B cell (primary cell): ENCODE results near the gene INPP1. TPM values are rescaled to one million over a fixed set of nuclear protein-coding genes. Genes with fewer than 3 reads are reported as not detected.

ENCODE experiments used
- ATAC-seq: fragments of 200-7000 bp; cut with Tn5 transposase; one replicate; pipeline ENCODE4 v1.10.0; 2021; ENCODE audit warnings: low read depth, mild to moderate bottlenecking, moderate number of reproducible peaks, moderate library complexity
- CTCF ChIA-PET: fragments of 350-600 bp; sonication (Branson Sonifier 250); formaldehyde crosslinking; loops from one replicate; lab custom pipeline; 2021; ENCODE audit warnings: antibody characterized with exemption, inconsistent platforms; lab: Charles Lee
- POLR2A ChIA-PET: fragments of 350-600 bp; sonication (Branson Sonifier 250); formaldehyde crosslinking; loops from one replicate; lab custom pipeline; 2021; ENCODE audit warnings: antibody characterized with exemption; lab: Charles Lee
- DNase-seq: peaks from one replicate; pipeline ENCODE4 v3.0.0; 2013
- H2AFZ ChIP-seq: 2 replicates; pipeline ENCODE4 v1.6.1; 2012; ENCODE audit warnings: mild to moderate bottlenecking, low read depth, low read length; ENCODE audit not compliant: insufficient read depth, poor library complexity, severe bottlenecking
- H3K27ac ChIP-seq, 2 donors: 1 replicate in 1 of 2; 2 replicates in 1 of 2; pipeline ENCODE4 v1.5.1; 2012 to 2013; ENCODE audit warnings: low read length in 2 of 2, mild to moderate bottlenecking in 2 of 2, moderate library complexity in 1 of 2
- H3K27me3 ChIP-seq, 4 experiments: fragments of 200-600 bp in 1 of 4; sonication (generic) in 1 of 4; replicated peaks in 1 of 4; 1 replicate in 2 of 4; 2 replicates in 2 of 4; pipeline versions ENCODE4 v1.6.1 to v1.7.0; 2013 to 2016; ENCODE audit warnings: low read length in 3 of 4, mild to moderate bottlenecking in 2 of 4, mixed read lengths in 1 of 4, moderate library complexity in 1 of 4; ENCODE audit not compliant: insufficient read depth in 4 of 4, control insufficient read depth in 3 of 4; ENCODE audit errors: control extremely low read depth in 1 of 4
- H3K36me3 ChIP-seq, 2 experiments: replicated peaks in 1 of 2; 1 replicate in 1 of 2; 2 replicates in 1 of 2; pipeline versions ENCODE4 v1.6.1 to v1.7.1; 2013; ENCODE audit warnings: low read length in 1 of 2; ENCODE audit not compliant: insufficient read depth in 2 of 2, control insufficient read depth in 1 of 2; ENCODE audit errors: control extremely low read depth in 1 of 2, extremely low read depth in 1 of 2
- H3K4me1 ChIP-seq, 2 donors: fragments of 200-600 bp in 1 of 2; sonication (generic) in 1 of 2; 1 replicate in 1 of 2; 2 replicates in 1 of 2; pipeline versions ENCODE4 v1.5.1 to v1.6.1; 2013 to 2017; ENCODE audit warnings: low read length in 2 of 2; ENCODE audit not compliant: control insufficient read depth in 2 of 2, insufficient read depth in 2 of 2
- H3K4me2 ChIP-seq: replicated peaks from 2 replicates; pipeline ENCODE3; 2012; ENCODE audit warnings: mild to moderate bottlenecking, low read depth, low read length; ENCODE audit not compliant: poor library complexity, severe bottlenecking
- H3K4me3 ChIP-seq, 5 experiments: fragments of 200-600 bp in 1 of 5; sonication (generic) in 1 of 5; 1 replicate in 3 of 5; 2 replicates in 2 of 5; pipeline versions ENCODE4 v1.5.1 to v1.7.0; 2011 to 2016; ENCODE audit warnings: low read length in 4 of 5, mild to moderate bottlenecking in 4 of 5, low read depth in 2 of 5, control low read depth in 1 of 5, moderate library complexity in 1 of 5; ENCODE audit not compliant: insufficient read depth in 1 of 5; ENCODE audit errors: control extremely low read depth in 1 of 5, extremely low read depth in 1 of 5
- H3K79me2 ChIP-seq: fragments of 200-600 bp; sonication (generic); one replicate; pipeline ENCODE4 v1.6.0; 2016; ENCODE audit warnings: low read length; ENCODE audit not compliant: control insufficient read depth, insufficient read depth
- H3K9ac ChIP-seq: fragments of 200-600 bp; sonication (generic); 2 replicates; pipeline ENCODE4 v1.6.1; 2017; ENCODE audit warnings: mild to moderate bottlenecking, low read length, moderate library complexity
- H3K9me3 ChIP-seq, 3 donors: one replicate each; pipeline versions ENCODE4 v1.6.1 to v1.7.1; 2013; ENCODE audit warnings: low read length in 2 of 3; ENCODE audit not compliant: control insufficient read depth in 2 of 3, insufficient read depth in 1 of 3; ENCODE audit errors: control extremely low read depth in 1 of 3
- H4K20me1 ChIP-seq: 2 replicates; pipeline ENCODE4 v1.6.0; 2012; ENCODE audit warnings: mild to moderate bottlenecking, low read length; ENCODE audit not compliant: insufficient read depth, control insufficient read depth, poor library complexity, severe bottlenecking
- H3K27ac Mint-ChIP-seq: one replicate; pipeline ENCODE4 v1.8.0; 2021; ENCODE audit warnings: mixed read lengths
- H3K27me3 Mint-ChIP-seq: one replicate; pipeline ENCODE4 v1.8.0; 2021; ENCODE audit warnings: mixed read lengths
- H3K4me1 Mint-ChIP-seq: one replicate; pipeline ENCODE4 v1.8.0; 2021; ENCODE audit warnings: mixed read lengths
- H3K4me3 Mint-ChIP-seq: one replicate; pipeline ENCODE4 v1.8.0; 2021; ENCODE audit warnings: mixed read lengths
- H3K9me3 Mint-ChIP-seq: one replicate; pipeline ENCODE4 v1.8.0; 2022; ENCODE audit warnings: mixed read lengths; ENCODE audit not compliant: insufficient read depth
- CTCF ChIP-seq: fragments of 200-600 bp; IDR thresholded peaks from one replicate; pipeline ENCODE4 v1.8.0; 2022; ENCODE audit warnings: antibody characterized with exemption, mild to moderate bottlenecking
- EZH2 ChIP-seq: IDR thresholded peaks from 2 replicates; pipeline ENCODE4 v1.6.1; 2012; ENCODE audit warnings: borderline replicate concordance, low read depth, mild to moderate bottlenecking, moderate library complexity, low read length; ENCODE audit not compliant: insufficient read depth, poor library complexity, severe bottlenecking
- WGBS: methylation state at CpG from one replicate; pipeline ENCODE4 v1.1.5; 2013; ENCODE audit warnings: missing lambda C conversion rate; ENCODE audit not compliant: insufficient coverage; 5-methylcytosine and 5-hydroxymethylcytosine counted together
- intact Hi-C: fragments of 100-400 bp; cut with micrococcal nuclease; formaldehyde crosslinking; loops from one replicate; pipeline ENCODE4 v1.10.0; 2022
- polyA plus RNA-seq: library from polyadenylated mRNA; depleted of rRNA; stranded (reverse); fragments of >200 nt; gene quantifications from 2 replicates; pipeline ENCODE4 v1.2.3, GENCODE V29; 2012
- total RNA-seq, 2 donors: library from RNA; stranded (reverse); fragments of 120-200 nt in 1 of 2; gene quantifications; 1 replicate in 1 of 2; 2 replicates in 1 of 2; pipeline versions ENCODE4 v1.2.3 to v1.2.4, GENCODE V29; 2013 to 2022

The INPP1 gene
- total and polyA plus RNA-seq, 2 donors (not counting 1 experiment from before 2014, with no cell fraction given): 3.1 to 3.7 TPM

GRCh38 chr2:190361572-190361971, 18.2 kb downstream of the INPP1 start:
- no peak overlapping the region for H3K4me3 Mint-ChIP-seq
- H3K4me1 ChIP-seq: peaks cover 9 to 13% of the 10 kb centered on the region in 2 donors
- no peaks in the 10 kb centered on the region for H4K20me1 ChIP-seq
- H3K4me1 Mint-ChIP-seq: peaks cover 17% of the 10 kb centered on the region
- H3K9me3 Mint-ChIP-seq: no peaks in the 10 kb centered on the region
- intact Hi-C loops: no loop called here
- WGBS: no CpG with 5 or more reads among the region's 2 CpGs
- no peaks in the 10 kb centered on the region for H3K27me3 ChIP-seq
- POLR2A ChIA-PET: no interaction called here
- no peak overlapping the region for H3K9ac ChIP-seq
- no peaks in the 10 kb centered on the region for H3K27me3 Mint-ChIP-seq
- H3K4me2 ChIP-seq: no peak overlapping the region
- peaks cover 0 to 1% of the 10 kb centered on the region in 2 experiments for H3K36me3 ChIP-seq
- no peak overlapping the region for H2AFZ ChIP-seq
- H3K27ac Mint-ChIP-seq: no peak overlapping the region
- no peak for TF ChIP-seq CTCF
- TF ChIP-seq EZH2: no peak
- CTCF ChIA-PET: interaction anchor here (1.0 to 3.1 kb wide), 3 partner anchors 8 to 17 kb away, joined by 3 to 18 read pairs (median 3); no protein-coding TSS in a partner anchor
- H3K9me3 ChIP-seq: no peaks in the 10 kb centered on the region
- H3K4me3 ChIP-seq: no peak overlapping the region
- ATAC-seq: no peak
- no peaks in the 10 kb centered on the region for H3K79me2 ChIP-seq
- no peak overlapping the region for H3K27ac ChIP-seq
- no peak for DNase-seq

GRCh38 chr2:190362894-190363293, 19.5 kb downstream of the INPP1 start:
- no peak for DNase-seq

More at GRCh38 chr2:190362894-190363293, 19.5 kb downstream of the INPP1 start:
- no CpG with 5 or more reads among the region's 1 CpG for WGBS
- Histone ChIP-seq H3K9ac (no peak overlapping the region), H3K79me2 (no peaks in the 10 kb centered on the region), H3K9me3 (no peaks in the 10 kb centered on the region), H4K20me1 (no peaks in the 10 kb centered on the region), H3K36me3 (peaks cover 1 to 3% of the 10 kb centered on the region in 2 experiments), H3K4me1 (peaks cover 9 to 13% of the 10 kb centered on the region in 2 donors), H3K27ac (no peak overlapping the region), H3K4me3 (no peak overlapping the region), H3K27me3 (no peaks in the 10 kb centered on the region), H2AFZ (no peak overlapping the region), H3K4me2 (no peak overlapping the region)
- TF ChIP-seq CTCF (no peak), EZH2 (no peak)
- ChIA-PET CTCF (no interaction called here), POLR2A (no interaction called here)
- intact Hi-C loops: no loop called here
- Mint-ChIP-seq H3K27me3 (no peaks in the 10 kb centered on the region), H3K4me3 (no peak overlapping the region), H3K9me3 (no peaks in the 10 kb centered on the region), H3K27ac (no peak overlapping the region), H3K4me1 (peaks cover 17% of the 10 kb centered on the region)
- no peak for ATAC-seq
